Measurements from ENCODE around the gene NACC2.

NACC2 gene

DNA sequence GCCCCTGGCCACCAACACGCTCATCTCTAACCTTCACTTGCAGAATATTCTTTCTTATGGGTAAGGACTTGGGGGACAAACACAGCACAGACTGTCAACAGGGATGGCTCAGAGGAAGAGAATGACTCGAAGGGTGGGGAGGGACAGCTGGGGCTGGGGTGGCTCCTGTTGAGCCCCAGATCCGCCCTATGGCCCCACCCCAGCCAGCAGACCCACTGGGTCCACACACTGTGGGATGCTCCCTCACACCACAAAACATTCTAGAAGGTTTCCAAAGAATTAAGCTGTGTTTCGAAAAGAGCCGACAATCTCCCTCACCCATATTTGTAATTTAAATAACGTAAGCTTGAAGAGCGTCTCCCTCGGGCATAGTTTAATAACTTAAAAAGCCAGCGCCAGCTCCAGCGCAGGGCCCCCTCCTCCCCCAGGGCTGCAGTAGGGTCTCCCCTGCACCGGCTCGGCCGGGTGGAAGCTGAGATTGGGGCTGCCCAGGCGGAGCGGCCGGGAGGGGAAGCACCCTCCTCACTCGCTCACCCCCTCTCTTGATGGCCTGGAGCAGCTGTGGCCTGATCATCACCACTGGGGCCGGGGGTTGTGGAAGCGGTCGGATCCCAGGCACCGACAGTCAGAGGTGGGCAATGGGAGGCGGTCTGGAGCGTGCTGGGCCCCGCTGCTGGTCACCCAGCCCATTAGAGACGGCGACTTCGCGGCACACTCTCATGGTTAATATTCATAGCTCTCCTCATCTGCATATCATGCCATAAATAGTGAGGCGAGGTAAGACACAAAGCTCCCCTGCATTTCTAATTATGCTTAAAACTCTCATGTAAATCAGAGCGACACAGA lies 37.6 kb downstream of the NACC2 start:
- no peak overlapping the region for H3K27ac ChIP-seq (ENCODE audit: low read depth, low read length)
- H3K4me3 ChIP-seq (ENCODE audit: low read length), result no peak overlapping the region
- H3K27me3 ChIP-seq (ENCODE audit: control insufficient read depth, insufficient read depth, low read length), result no peaks in the 10 kb centered on the region
- H3K9ac ChIP-seq (ENCODE audit: low read length), result no peak overlapping the region
- peaks cover 25% of the 10 kb centered on the region for H3K4me1 ChIP-seq (ENCODE audit: control insufficient read depth, insufficient read depth, low read length)
- H3K36me3 ChIP-seq (ENCODE audit: control insufficient read depth, insufficient read depth, low read length), result no peaks in the 10 kb centered on the region

DNA sequence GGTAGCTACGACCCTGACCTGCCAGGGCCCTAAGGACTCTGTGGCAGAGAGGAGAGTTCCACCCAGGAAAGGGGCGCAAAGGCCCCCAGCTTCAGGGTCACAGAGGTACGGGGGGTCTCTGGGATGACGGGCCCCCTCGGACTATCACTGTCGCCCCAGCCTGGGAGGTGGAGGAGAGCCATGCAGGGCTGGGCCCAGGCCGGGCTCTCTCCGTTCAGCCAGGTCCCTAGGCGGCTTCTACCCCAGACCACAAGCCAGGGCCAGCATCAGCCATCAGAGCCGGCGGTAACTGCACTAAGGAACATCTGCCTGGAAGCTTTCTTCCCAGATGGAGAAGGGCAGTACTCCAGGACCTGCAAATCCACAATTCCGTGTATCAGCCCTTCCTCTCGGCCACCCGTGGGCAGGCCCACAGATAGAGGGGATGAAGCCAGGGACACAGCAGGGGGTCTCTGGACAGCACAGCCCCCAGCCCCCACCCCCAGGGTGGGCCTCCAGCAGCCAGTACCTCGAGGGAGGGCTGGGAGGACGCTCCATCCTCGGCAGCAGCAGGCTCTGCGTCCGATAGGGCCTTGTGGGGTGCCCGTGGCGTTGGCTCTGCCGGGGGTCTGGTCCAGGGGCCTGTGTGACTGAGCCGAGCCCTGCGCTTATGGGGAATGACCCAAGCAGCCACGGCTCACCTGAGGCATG lies 38.4 kb downstream of the NACC2 start:
- H3K4me3 ChIP-seq (ENCODE audit: low read length), result no peak overlapping the region
- H3K27me3 ChIP-seq (ENCODE audit: control insufficient read depth, insufficient read depth, low read length), result no peaks in the 10 kb centered on the region
- no peaks in the 10 kb centered on the region for H3K36me3 ChIP-seq (ENCODE audit: control insufficient read depth, insufficient read depth, low read length)
- no peak overlapping the region for H3K27ac ChIP-seq (ENCODE audit: low read depth, low read length)
- peaks cover 26% of the 10 kb centered on the region for H3K4me1 ChIP-seq (ENCODE audit: control insufficient read depth, insufficient read depth, low read length)
- no peak overlapping the region for H3K9ac ChIP-seq (ENCODE audit: low read length)

DNA sequence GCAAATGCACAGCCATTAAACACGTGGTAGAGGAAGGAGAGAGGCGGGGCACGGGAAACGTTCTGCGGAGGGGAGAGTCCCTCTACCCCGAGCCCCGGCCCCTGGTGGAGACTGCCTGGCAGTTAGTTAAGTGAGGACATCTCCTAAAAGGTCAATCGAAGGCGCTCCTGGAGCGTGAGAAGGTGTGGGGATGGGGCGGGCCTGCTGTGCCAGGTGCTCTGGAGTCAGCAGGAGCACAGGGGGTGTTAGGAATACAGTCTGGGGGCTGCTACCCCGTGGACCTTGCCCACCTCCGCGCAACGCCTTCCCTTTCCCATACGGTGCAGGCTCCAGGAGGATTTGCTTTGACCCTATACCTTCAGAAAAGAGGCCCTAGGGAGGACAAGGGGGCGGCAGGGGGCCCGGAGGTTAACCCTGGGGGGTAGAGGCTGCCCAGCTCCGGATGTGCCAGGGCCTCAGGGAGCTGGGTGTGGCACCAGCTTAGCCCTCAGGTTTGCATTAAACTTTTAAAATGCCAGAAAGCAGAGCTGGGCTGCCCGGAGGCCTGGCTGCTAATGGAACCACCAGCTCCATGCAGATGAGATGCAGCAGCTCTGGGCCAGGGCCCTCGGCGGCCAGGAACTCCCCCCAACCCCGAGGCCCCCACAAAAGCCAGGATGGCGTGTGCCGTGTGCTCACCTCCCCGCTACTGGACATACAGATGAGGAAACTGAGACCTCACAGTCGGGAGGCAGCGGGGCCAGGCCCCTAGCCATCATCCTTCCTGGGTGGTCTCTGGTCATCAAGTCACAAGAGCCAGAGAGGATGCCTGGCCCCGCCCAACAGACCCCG lies 39.2 kb downstream of the NACC2 start:
- Histone ChIP-seq H3K4me1 (ENCODE audit: control insufficient read depth, insufficient read depth, low read length) (peaks cover 28% of the 10 kb centered on the region), H3K36me3 (ENCODE audit: control insufficient read depth, insufficient read depth, low read length) (no peaks in the 10 kb centered on the region)

DNA sequence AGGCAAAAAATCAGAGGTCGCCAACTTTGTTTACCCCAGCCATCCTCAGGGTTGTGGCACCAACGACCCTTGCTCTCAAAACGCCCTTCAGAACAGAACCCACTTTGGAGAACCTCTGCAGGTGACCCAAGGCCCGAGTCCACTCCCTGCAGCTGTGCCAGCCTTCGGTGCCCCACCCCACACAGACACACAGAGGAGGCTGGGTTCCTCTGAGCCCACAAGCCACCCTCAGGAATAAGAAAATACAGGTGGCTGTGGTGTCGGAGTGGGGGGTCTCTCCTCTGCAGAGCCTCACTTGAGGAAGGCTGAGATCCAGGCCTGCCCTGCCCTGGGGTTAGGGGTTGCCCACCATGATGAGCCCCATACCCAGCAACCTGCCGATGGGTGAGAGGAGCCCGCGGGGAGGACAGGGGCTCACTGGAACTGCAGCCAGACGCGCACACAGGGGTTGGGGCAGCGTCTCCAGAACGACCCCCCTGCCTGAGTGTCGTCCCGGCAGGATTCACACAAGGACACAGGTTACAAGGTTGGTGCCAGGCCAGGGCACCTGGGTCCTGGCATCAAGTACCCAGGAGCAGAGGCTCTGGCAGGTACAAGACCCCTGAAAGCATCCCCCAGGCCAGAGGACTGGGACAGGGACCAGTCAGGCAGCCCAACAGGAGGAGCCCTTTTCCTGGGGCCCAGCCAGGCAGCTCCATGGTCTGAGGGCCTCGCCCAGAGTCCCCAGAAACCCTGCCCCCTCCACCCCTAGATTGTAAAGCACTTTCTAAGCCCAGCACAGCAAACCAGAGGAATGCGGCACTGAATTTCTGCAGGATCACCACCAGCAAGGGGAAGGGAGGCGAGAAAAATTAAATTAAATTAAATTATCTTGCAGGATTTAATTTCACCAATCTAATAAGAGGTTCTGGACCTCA lies 40.0 kb downstream of the NACC2 start:
- Histone ChIP-seq H3K27me3 (ENCODE audit: control insufficient read depth, insufficient read depth, low read length) (no peaks in the 10 kb centered on the region), H3K36me3 (ENCODE audit: control insufficient read depth, insufficient read depth, low read length) (peaks cover 1% of the 10 kb centered on the region), H3K27ac (ENCODE audit: low read depth, low read length) (no peak overlapping the region), H3K4me3 (ENCODE audit: low read length) (no peak overlapping the region), H3K4me1 (ENCODE audit: control insufficient read depth, insufficient read depth, low read length) (peaks cover 31% of the 10 kb centered on the region), H3K9ac (ENCODE audit: low read length) (no peak overlapping the region)

More for the DNA sequence above, 39.2 kb downstream of the NACC2 start:
- Histone ChIP-seq H3K27me3 (ENCODE audit: control insufficient read depth, insufficient read depth, low read length) (no peaks in the 10 kb centered on the region), H3K9ac (ENCODE audit: low read length) (no peak overlapping the region), H3K27ac (ENCODE audit: low read depth, low read length) (no peak overlapping the region), H3K4me3 (ENCODE audit: low read length) (no peak overlapping the region)

DNA sequence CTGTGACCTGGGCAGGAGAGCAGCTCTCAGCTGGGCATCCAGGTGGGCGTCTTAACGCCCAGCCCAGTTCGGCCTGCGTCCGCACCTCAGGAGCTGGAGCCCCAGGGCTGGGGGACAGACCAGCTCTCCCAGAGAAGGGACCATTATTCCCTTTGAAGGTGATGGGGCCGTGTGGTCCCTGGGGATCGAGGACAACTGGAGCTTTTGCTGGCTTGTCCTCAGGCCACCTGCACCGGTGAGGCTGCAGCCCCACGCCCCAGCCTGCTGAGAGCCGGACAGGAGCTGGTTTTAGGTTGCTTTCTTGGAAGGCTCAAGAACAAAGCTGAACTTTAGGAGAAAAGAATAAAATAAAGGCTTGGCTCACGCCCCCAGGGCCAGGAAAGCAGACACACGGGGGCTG lies 40.9 kb downstream of the NACC2 start:
- H3K9ac ChIP-seq (ENCODE audit: low read length), result no peak overlapping the region
- H3K27me3 ChIP-seq (ENCODE audit: control insufficient read depth, insufficient read depth, low read length), result no peaks in the 10 kb centered on the region
- H3K27ac ChIP-seq (ENCODE audit: low read depth, low read length), result no peak overlapping the region
- H3K36me3 ChIP-seq (ENCODE audit: control insufficient read depth, insufficient read depth, low read length), result peaks cover 2% of the 10 kb centered on the region
- H3K4me3 ChIP-seq (ENCODE audit: low read length), result no peak overlapping the region
- peaks cover 28% of the 10 kb centered on the region for H3K4me1 ChIP-seq (ENCODE audit: control insufficient read depth, insufficient read depth, low read length)

DNA sequence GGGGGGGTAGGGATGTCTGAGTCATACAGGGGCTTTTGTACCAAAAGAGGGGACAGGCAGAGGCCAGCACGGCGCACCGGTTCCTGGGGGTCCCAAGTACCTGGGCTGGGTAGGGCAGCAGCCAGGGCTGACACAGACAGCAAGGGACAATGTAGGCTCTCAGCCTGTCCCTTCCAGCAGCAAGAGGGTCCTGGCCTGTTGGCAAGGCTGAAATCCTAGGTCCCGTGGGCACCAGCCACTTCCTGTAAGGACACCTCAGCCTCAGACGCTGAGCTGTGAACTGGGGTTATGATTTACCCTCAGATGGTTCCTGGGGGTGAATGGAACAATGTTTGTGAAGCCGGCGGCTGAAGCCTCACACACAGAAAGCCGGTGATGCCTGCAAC lies 41.3 kb downstream of the NACC2 start:
- H3K27me3 ChIP-seq (ENCODE audit: control insufficient read depth, insufficient read depth, low read length), result no peaks in the 10 kb centered on the region
- peaks cover 2% of the 10 kb centered on the region for H3K36me3 ChIP-seq (ENCODE audit: control insufficient read depth, insufficient read depth, low read length)
- H3K4me1 ChIP-seq (ENCODE audit: control insufficient read depth, insufficient read depth, low read length), result peaks cover 25% of the 10 kb centered on the region
- no peak overlapping the region for H3K4me3 ChIP-seq (ENCODE audit: low read length)
- no peak overlapping the region for H3K9ac ChIP-seq (ENCODE audit: low read length)
- H3K27ac ChIP-seq (ENCODE audit: low read depth, low read length), result no peak overlapping the region

DNA sequence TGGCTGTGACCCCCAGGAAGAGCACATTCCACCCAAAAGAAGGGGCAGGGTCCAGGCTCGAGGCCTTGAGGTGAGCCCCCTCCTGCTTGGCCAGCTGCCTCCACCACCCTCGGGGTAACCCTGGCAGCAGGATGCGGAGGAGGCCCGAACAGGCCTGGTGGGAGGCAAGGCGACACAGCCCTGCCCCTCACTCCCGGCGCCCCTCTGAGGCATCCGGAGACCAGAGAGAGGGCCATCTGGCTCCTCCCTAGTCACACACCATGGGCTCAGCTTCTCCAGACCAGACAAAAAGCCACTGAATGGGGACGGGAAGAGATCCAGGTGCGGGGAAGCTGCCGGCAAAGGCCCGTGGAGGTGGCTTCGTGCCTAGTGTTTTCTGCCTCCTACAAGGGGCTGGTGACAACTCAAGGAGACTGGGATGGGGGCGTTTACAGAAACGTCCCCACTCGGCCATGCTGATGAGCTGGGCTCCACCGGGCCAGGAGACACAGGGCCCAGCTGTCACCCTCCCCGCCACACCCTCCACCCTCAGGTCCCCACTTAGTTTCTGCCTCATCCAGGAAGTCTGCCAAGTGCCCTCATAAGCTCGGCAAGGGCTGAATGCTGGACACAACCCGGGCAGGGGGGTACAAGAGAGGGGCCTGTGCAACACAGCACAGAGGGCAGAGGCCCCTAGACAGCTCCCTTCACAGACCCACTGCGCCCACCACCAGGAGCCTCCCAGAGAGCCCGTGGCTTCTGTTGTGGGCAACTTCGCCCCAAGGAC lies 41.9 kb downstream of the NACC2 start:
- peak overlapping the region; percentile 66 for H3K27ac ChIP-seq (ENCODE audit: low read depth, low read length)
- peaks cover 25% of the 10 kb centered on the region for H3K4me1 ChIP-seq (ENCODE audit: control insufficient read depth, insufficient read depth, low read length)
- peak overlapping the region; percentile 41 for H3K4me3 ChIP-seq (ENCODE audit: low read length)
- H3K9ac ChIP-seq (ENCODE audit: low read length), result no peak overlapping the region
- peaks cover 2% of the 10 kb centered on the region for H3K36me3 ChIP-seq (ENCODE audit: control insufficient read depth, insufficient read depth, low read length)
- H3K27me3 ChIP-seq (ENCODE audit: control insufficient read depth, insufficient read depth, low read length), result no peaks in the 10 kb centered on the region

DNA sequence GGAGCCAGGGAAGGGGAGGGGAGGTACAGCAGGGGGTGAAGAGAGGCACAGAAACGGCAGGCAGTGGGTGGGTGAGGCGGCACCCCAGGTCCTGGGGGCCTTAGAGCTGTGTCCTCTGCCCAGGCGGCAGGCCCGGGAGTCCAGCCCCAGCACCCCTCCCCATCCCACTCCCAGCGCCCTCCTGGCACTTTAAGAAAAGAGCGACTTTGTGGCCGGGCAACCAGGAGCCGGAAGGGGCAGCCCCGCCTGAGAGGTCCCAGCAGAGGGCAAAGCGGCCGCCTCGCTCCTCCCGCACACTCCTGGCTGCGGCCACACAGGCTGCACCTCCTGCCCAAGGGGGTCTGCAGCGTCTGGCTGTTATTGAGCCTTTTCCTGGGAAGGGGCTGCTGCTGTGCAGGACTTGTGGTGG lies 42.6 kb downstream of the NACC2 start:
- peaks cover 22% of the 10 kb centered on the region for H3K4me1 ChIP-seq (ENCODE audit: control insufficient read depth, insufficient read depth, low read length)
- no peak overlapping the region for H3K9ac ChIP-seq (ENCODE audit: low read length)
- no peaks in the 10 kb centered on the region for H3K27me3 ChIP-seq (ENCODE audit: control insufficient read depth, insufficient read depth, low read length)
- H3K27ac ChIP-seq (ENCODE audit: low read depth, low read length), result peak overlapping the region; percentile 66
- H3K36me3 ChIP-seq (ENCODE audit: control insufficient read depth, insufficient read depth, low read length), result peaks cover 2% of the 10 kb centered on the region
- peak overlapping the region; percentile 41 for H3K4me3 ChIP-seq (ENCODE audit: low read length)

DNA sequence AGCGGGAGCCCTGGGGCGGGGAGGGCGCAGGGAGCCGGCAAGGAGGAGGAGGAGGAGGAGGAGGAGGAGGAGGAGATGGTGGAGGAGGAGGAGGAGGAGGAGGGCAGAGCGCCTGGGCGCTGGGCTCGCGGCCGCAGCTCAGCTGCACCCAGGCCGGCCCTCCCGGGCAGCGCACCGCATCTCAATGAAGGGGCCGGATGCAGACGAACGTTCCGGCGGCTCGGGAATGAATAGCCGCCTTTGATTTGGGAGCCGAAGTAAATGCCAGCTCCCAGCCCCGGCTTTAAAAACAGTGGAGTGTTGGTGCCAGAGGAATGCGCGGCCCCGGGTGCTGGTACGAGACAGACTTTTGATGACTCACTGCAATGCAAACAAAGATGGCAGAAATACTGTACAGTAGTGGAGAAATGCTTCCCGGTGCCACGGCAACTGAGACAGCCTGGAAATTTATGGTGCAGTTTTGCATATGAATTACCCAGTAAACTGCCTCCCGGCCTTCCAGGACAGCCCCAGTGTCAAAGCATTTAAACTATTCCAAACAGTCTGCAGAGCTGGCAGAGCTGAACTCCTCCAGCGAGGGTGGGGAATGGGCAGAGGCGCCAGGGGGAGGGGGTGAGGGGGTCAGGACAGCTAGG lies 43.1 kb downstream of the NACC2 start:
- Histone ChIP-seq H3K9ac (ENCODE audit: low read length) (no peak overlapping the region), H3K27me3 (ENCODE audit: control insufficient read depth, insufficient read depth, low read length) (no peaks in the 10 kb centered on the region), H3K27ac (ENCODE audit: low read depth, low read length) (peak overlapping the region; percentile 66), H3K4me3 (ENCODE audit: low read length) (peak overlapping the region; percentile 60), H3K36me3 (ENCODE audit: control insufficient read depth, insufficient read depth, low read length) (peaks cover 2% of the 10 kb centered on the region), H3K4me1 (ENCODE audit: control insufficient read depth, insufficient read depth, low read length) (peaks cover 20% of the 10 kb centered on the region)

DNA sequence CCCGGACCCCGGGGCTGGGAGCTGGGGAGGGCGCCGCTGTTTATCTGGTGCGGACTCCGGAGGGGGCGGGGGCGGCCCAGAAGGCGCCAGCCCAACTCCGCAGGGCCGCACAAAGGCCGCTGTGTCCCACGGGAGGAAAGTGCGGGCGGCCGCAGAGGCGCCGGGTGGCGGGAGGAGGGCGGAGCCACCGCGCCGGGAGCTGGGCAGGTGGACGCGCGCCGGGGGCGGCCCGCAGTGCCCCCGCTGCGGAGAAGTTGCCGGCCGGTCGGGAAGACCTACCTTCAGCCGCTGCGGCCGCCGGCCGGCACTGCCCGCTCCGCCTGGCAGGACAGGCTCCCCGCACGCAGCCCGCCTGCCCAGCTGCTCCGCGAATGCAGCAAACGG lies 43.6 kb downstream of the NACC2 start:
- H3K27ac ChIP-seq (ENCODE audit: low read depth, low read length), result peak overlapping the region; percentile 58
- no peak overlapping the region for H3K9ac ChIP-seq (ENCODE audit: low read length)
- H3K4me1 ChIP-seq (ENCODE audit: control insufficient read depth, insufficient read depth, low read length), result peaks cover 20% of the 10 kb centered on the region
- no peaks in the 10 kb centered on the region for H3K27me3 ChIP-seq (ENCODE audit: control insufficient read depth, insufficient read depth, low read length)
- peak overlapping the region; percentile 60 for H3K4me3 ChIP-seq (ENCODE audit: low read length)
- peaks cover 2% of the 10 kb centered on the region for H3K36me3 ChIP-seq (ENCODE audit: control insufficient read depth, insufficient read depth, low read length)
